Stimulated activated CD8-positive, alpha-beta memory T cell treated with anti-CD3 and anti-CD28 coated beads, Interleukin-12 subunit alpha, Interleukin-12 subunit beta, amount 100 ng/mL, for 1 hour (primary cell): ENCODE data around the gene DMRTB1.

Experiments used
- DNase-seq: peaks from one replicate; pipeline ENCODE4 v3.0.0-alpha.2; 2020; ENCODE audit warnings: low read depth

Gene DMRTB1

GRCh38 chr1:53485478-53486394, 26.5 kb downstream of the DMRTB1 start:
- peak; percentile 35 for DNase-seq

- DNase-seq = no peak
These were observed 27.3 kb downstream of the DMRTB1 start for GRCh38 chr1:53486395-53487026.

GRCh38 chr1:53490351-53490750, 31.2 kb downstream of the DMRTB1 start:
- no peak for DNase-seq

- DNase-seq = no peak
These were observed 36.6 kb downstream of the DMRTB1 start for GRCh38 chr1:53495633-53496345.

- DNase-seq = no peak
These were observed 39.4 kb downstream of the DMRTB1 start for GRCh38 chr1:53498555-53499131.

GRCh38 chr1:53499257-53500203, 40.3 kb downstream of the DMRTB1 start:
- no peak for DNase-seq

- DNase-seq = no peak
These were observed 41.2 kb downstream of the DMRTB1 start for GRCh38 chr1:53500204-53501064.

- no peak for DNase-seq
These were observed 42.1 kb downstream of the DMRTB1 start for GRCh38 chr1:53501065-53502005.

GRCh38 chr1:53502641-53503432, 43.6 kb downstream of the DMRTB1 start:
- no peak for DNase-seq

- DNase-seq = no peak
These were observed 44.4 kb downstream of the DMRTB1 start for GRCh38 chr1:53503433-53504217.

GRCh38 chr1:53504901-53505300, 45.7 kb downstream of the DMRTB1 start:
- no peak for DNase-seq

GRCh38 chr1:53505401-53505800, 46.2 kb downstream of the DMRTB1 start:
- no peak for DNase-seq

GRCh38 chr1:53505891-53506290, 46.7 kb downstream of the DMRTB1 start:
- DNase-seq = no peak

GRCh38 chr1:53506355-53507050, 47.3 kb downstream of the DMRTB1 start:
- no peak for DNase-seq

GRCh38 chr1:53507116-53507820, 48.1 kb downstream of the DMRTB1 start:
- DNase-seq = no peak
